Ascending aorta (tissue), 2 donors: ENCODE measurements around the gene MFSD6. TPM values are rescaled to one million over a fixed set of nuclear protein-coding genes. Genes with fewer than 3 reads are reported as not detected.

Experiments
- DNase-seq, 2 donors: peaks; one replicate each; pipeline ENCODE4 v3.0.0-alpha.2; 2019; ENCODE audit warnings: low spot score in 2 of 2
- H3K27ac ChIP-seq, 2 donors: fragments of 200-600 bp; sonication (generic); one replicate each; pipeline ENCODE4 v1.5.1; 2016 to 2017; ENCODE audit warnings: mild to moderate bottlenecking in 1 of 2
- H3K27me3 ChIP-seq: fragments of 200-600 bp; sonication (generic); one replicate; pipeline ENCODE4 v1.5.1; 2017
- H3K36me3 ChIP-seq, 2 donors: fragments of 200-600 bp; sonication (generic); one replicate each; pipeline ENCODE4 v1.5.1; 2016
- H3K4me1 ChIP-seq, 2 donors: fragments of 200-600 bp; sonication (generic); one replicate each; pipeline ENCODE4 v1.5.1; 2016 to 2017; ENCODE audit warnings: mild to moderate bottlenecking in 1 of 2
- H3K4me3 ChIP-seq, 2 donors: fragments of 200-600 bp; sonication (generic); one replicate each; pipeline ENCODE4 v1.5.1; 2016 to 2017; ENCODE audit warnings: mild to moderate bottlenecking in 1 of 2
- H3K9me3 ChIP-seq, 2 donors: fragments of 200-600 bp; sonication (generic); one replicate each; pipeline ENCODE4 v1.5.1; 2016
- intact Hi-C: fragments of 100-400 bp; cut with DNase I; formaldehyde crosslinking; loops from one replicate; pipeline ENCODE4 v1.15.1; 2023
- total RNA-seq: library from RNA; depleted of rRNA; stranded (reverse); fragments of >200 nt; gene quantifications from one replicate; pipeline ENCODE4 v1.1.0, GENCODE V29; 2016
- TF ChIP-seq, protein P1 (sequence below), 3 experiments: fragments of 200-600 bp in 2 of 3; fragments of 450-650 bp in 1 of 3; sonication (generic) in 2 of 3; IDR thresholded peaks; one replicate each; pipeline ENCODE4 v1.5.1; 2016 to 2019; ENCODE audit warnings: antibody characterized with exemption in 3 of 3, mild to moderate bottlenecking in 1 of 3, moderate library complexity in 1 of 3

MFSD6 gene
- total RNA-seq, 1 donor from 2014 or later = 53.2 TPM

GRCh38 chr2:190528521-190529001 is 120.4 kb downstream of the MFSD6 start:
- H3K27ac ChIP-seq = no peak overlapping the region
- no peak for DNase-seq
- no peaks in the 10 kb centered on the region for H3K27me3 ChIP-seq
- intact Hi-C loops = no loop called here
- no peaks in the 10 kb centered on the region for H3K9me3 ChIP-seq
- no peaks in the 10 kb centered on the region for H3K36me3 ChIP-seq
- TF ChIP-seq, protein P1, sequence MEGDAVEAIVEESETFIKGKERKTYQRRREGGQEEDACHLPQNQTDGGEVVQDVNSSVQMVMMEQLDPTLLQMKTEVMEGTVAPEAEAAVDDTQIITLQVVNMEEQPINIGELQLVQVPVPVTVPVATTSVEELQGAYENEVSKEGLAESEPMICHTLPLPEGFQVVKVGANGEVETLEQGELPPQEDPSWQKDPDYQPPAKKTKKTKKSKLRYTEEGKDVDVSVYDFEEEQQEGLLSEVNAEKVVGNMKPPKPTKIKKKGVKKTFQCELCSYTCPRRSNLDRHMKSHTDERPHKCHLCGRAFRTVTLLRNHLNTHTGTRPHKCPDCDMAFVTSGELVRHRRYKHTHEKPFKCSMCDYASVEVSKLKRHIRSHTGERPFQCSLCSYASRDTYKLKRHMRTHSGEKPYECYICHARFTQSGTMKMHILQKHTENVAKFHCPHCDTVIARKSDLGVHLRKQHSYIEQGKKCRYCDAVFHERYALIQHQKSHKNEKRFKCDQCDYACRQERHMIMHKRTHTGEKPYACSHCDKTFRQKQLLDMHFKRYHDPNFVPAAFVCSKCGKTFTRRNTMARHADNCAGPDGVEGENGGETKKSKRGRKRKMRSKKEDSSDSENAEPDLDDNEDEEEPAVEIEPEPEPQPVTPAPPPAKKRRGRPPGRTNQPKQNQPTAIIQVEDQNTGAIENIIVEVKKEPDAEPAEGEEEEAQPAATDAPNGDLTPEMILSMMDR (IDR thresholded peaks at IDR 0.05) = no peak
- H3K4me3 ChIP-seq = no peak overlapping the region
- H3K4me1 ChIP-seq = peaks cover 0 to 7% of the 10 kb centered on the region in 2 donors

- intact Hi-C loops = loop anchor here (5.0 to 10.0 kb wide), 3 partner anchors 485 to 1145 kb away; partner anchors contain the start of genes NABP1, ORMDL1, PMS1 and STAT1
Measured at GRCh38 chr2:190529486-190530247, 121.5 kb downstream of the MFSD6 start.

GRCh38 chr2:190530248-190530900 is 122.2 kb downstream of the MFSD6 start:
- Histone ChIP-seq H3K4me1 (peaks cover 0 to 9% of the 10 kb centered on the region in 2 donors), H3K9me3 (no peaks in the 10 kb centered on the region), H3K27ac (no peak overlapping the region), H3K36me3 (no peaks in the 10 kb centered on the region), H3K27me3 (no peaks in the 10 kb centered on the region), H3K4me3 (no peak overlapping the region)
- intact Hi-C loops = loop anchor here (5.0 to 10.0 kb wide), 3 partner anchors 484 to 1144 kb away; partner anchors contain the start of genes NABP1, ORMDL1, PMS1 and STAT1
- TF ChIP-seq, protein P1 (IDR thresholded peaks at IDR 0.05) = no peak
- no peak for DNase-seq

More at GRCh38 chr2:190529486-190530247, 121.5 kb downstream of the MFSD6 start:
- Histone ChIP-seq H3K36me3 (no peaks in the 10 kb centered on the region), H3K27me3 (no peaks in the 10 kb centered on the region), H3K27ac (no peak overlapping the region), H3K9me3 (no peaks in the 10 kb centered on the region), H3K4me1 (peaks cover 0 to 9% of the 10 kb centered on the region in 2 donors), H3K4me3 (no peak overlapping the region)
- TF ChIP-seq, protein P1 (IDR thresholded peaks at IDR 0.05) = no peak
- DNase-seq = no peak

DNA sequence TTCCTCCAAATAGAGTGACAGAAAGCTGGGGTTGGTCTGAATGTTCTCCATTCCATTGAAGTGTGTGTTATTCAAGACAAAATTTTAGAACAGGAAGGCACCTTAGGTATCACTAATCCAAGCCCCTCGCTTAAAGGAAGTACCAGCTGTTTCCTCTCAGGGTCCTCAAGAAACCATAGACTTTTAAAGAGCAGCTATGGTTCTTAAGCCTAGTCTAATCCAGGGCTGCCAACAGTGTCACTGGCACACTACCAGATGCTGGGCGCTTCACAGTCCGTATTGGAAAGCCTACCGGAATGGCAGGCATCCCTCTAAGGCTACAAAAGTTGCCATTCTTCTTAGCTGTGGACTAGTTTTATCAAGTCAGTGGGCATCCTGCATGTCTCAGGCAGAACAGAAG is 124.4 kb downstream of the MFSD6 start:
- TF ChIP-seq, protein P1 (IDR thresholded peaks at IDR 0.05) = no peak
- no peak overlapping the region for H3K4me3 ChIP-seq
- no peaks in the 10 kb centered on the region for H3K9me3 ChIP-seq
- H3K27ac ChIP-seq = peak overlapping the region in 1 of 2 donors; percentile 19
- no peaks in the 10 kb centered on the region for H3K27me3 ChIP-seq
- peaks cover 0 to 9% of the 10 kb centered on the region in 2 donors for H3K4me1 ChIP-seq
- no peaks in the 10 kb centered on the region for H3K36me3 ChIP-seq
- no peak for DNase-seq
- intact Hi-C loops = loop anchor here (5.0 to 10.0 kb wide), 3 partner anchors 482 to 1142 kb away; partner anchors contain the start of genes NABP1, ORMDL1, PMS1 and STAT1

DNA sequence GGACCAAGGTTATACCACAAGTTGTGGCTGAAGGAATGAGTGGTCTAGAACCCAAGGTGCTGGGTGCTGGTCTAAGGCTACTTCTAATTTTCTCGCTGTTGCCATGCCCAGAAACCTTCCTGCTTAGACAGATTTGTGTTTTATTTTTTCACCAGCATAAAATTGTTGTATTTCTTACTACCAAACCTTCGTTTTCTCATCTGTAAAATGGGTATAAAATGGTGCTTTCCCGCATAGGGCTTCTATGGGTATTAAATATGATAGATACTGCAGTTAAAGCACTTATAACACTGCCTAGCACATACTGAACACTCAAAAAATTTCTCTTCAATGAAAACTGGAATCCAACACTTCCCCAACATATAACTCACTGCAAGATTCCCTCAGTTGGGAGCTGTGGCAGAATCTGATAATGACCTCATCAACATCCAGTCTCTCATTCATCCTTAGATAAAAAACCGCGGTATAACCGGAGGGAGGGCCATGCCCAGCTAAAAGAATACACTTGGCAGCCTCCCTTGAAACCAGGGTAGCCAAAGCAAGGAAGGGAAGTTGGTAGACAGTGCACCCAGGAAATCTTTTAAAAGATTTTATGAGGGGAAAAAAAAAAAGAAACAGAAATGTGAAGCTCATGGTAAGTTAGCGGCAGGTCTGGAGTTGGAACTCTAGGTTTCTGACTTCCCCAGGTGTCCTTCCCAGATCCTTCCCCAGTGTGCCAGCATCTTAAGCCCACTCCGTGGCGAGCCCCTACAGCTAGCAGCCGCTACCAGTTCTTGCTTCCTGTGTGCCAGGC is 125.2 kb downstream of the MFSD6 start:
- Histone ChIP-seq H3K27me3 (no peaks in the 10 kb centered on the region), H3K27ac (peak overlapping the region; percentile 96 to 97), H3K36me3 (no peaks in the 10 kb centered on the region), H3K9me3 (no peaks in the 10 kb centered on the region), H3K4me3 (peak overlapping the region; percentile 70 to 79), H3K4me1 (peaks cover 0 to 9% of the 10 kb centered on the region in 2 donors)
- DNase-seq = no peak
- TF ChIP-seq, protein P1 (IDR thresholded peaks at IDR 0.05) = no peak
- intact Hi-C loops = loop anchor here (5.0 to 10.0 kb wide), 3 partner anchors 481 to 1141 kb away; partner anchors contain the start of genes NABP1, ORMDL1, PMS1 and STAT1
